Caco-2 (cell line): ENCODE measurements around the gene CHI3L2. TPM values are rescaled to one million over a fixed set of nuclear protein-coding genes. Genes with fewer than 3 reads are reported as not detected.

Experiments used
- BruUV-seq: library from RNA; stranded (reverse); fragments of 400-500 nt; replicated peaks from 2 replicates; lab custom pipeline; 2021; lab: Mats Ljungman, UMichigan
- CTCF ChIA-PET: fragments of 300-600 bp; sonication (Branson Sonifier 250); formaldehyde crosslinking; loops from one replicate; lab custom pipeline; 2022; ENCODE audit warnings: antibody characterized with exemption; lab: Charles Lee
- POLR2A ChIA-PET: fragments of 300-600 bp; sonication (Branson Sonifier 250); formaldehyde crosslinking; loops from one replicate; lab custom pipeline; 2022; ENCODE audit warnings: antibody characterized with exemption; lab: Charles Lee
- DNase-seq, 2 experiments: peaks; one replicate each; pipeline versions ENCODE4 v3.0.0 to v3.0.0-alpha.2; 2020 to 2022
- H3K27me3 ChIP-seq: replicated peaks from 2 replicates; pipeline ENCODE4 v1.6.0; 2011; ENCODE audit warnings: low read length; ENCODE audit not compliant: control insufficient read depth, insufficient read depth
- H3K36me3 ChIP-seq: 2 replicates; pipeline ENCODE4 v1.5.1; 2011; ENCODE audit warnings: low read length; ENCODE audit not compliant: control insufficient read depth, insufficient read depth
- H3K4me1 ChIP-seq: fragments of 250-450 bp; sonication (Bioruptor Pico); 2 replicates; pipeline ENCODE4 v1.5.1; 2020; ENCODE audit warnings: mild to moderate bottlenecking
- H3K4me3 ChIP-seq: 2 replicates; pipeline ENCODE4 v1.5.1; 2011; ENCODE audit warnings: low read depth, mild to moderate bottlenecking, control low read depth, low read length
- H3K9me3 ChIP-seq: fragments of 250-450 bp; sonication (Bioruptor Pico); 2 replicates; pipeline ENCODE4 v1.5.1; 2020; ENCODE audit warnings: mild to moderate bottlenecking, moderate library complexity
- H3K27ac Mint-ChIP-seq: one replicate; pipeline ENCODE4 v1.8.0; 2022; ENCODE audit warnings: mixed read lengths; ENCODE audit not compliant: unreplicated experiment
- H3K27me3 Mint-ChIP-seq: one replicate; pipeline ENCODE4 v1.8.0; 2022; ENCODE audit warnings: mixed read lengths; ENCODE audit not compliant: insufficient read depth, unreplicated experiment
- H3K36me3 Mint-ChIP-seq: one replicate; pipeline ENCODE4 v1.8.0; 2022; ENCODE audit warnings: mild to moderate bottlenecking, mixed read lengths; ENCODE audit not compliant: insufficient read depth, unreplicated experiment
- H3K4me1 Mint-ChIP-seq: one replicate; pipeline ENCODE4 v1.8.0; 2022; ENCODE audit warnings: low read depth, mixed read lengths; ENCODE audit not compliant: unreplicated experiment
- H3K4me3 Mint-ChIP-seq: one replicate; pipeline ENCODE4 v1.8.0; 2022; ENCODE audit warnings: mild to moderate bottlenecking, moderate library complexity, mixed read lengths; ENCODE audit not compliant: unreplicated experiment
- H3K9me3 Mint-ChIP-seq: one replicate; pipeline ENCODE4 v1.8.0; 2022; ENCODE audit warnings: mixed read lengths; ENCODE audit not compliant: unreplicated experiment
- CTCF ChIP-seq, 2 experiments: fragments of 200-600 bp in 1 of 2; IDR thresholded peaks; 1 replicate in 1 of 2; 2 replicates in 1 of 2; pipeline versions ENCODE4 v1.5.1 to v1.8.0; 2011 to 2022; ENCODE audit warnings: antibody characterized with exemption in 1 of 2, control low read depth in 1 of 2, inconsistent platforms in 1 of 2, low read depth in 1 of 2, low read length in 1 of 2, mild to moderate bottlenecking in 1 of 2, moderate library complexity in 1 of 2; ENCODE audit not compliant: insufficient read depth in 1 of 2, severe bottlenecking in 1 of 2, unreplicated experiment in 1 of 2
- intact Hi-C: fragments of 100-400 bp; cut with micrococcal nuclease; formaldehyde crosslinking; loops from one replicate; pipeline ENCODE4 v1.10.0; 2022; ENCODE audit not compliant: unreplicated experiment
- total RNA-seq: library from RNA; stranded (reverse); gene quantifications from 2 replicates; pipeline ENCODE4 v1.2.3, GENCODE V29; 2022

CHI3L2 gene
- total RNA-seq, 1 experiment from 2014 or later, result not detected

DNA sequence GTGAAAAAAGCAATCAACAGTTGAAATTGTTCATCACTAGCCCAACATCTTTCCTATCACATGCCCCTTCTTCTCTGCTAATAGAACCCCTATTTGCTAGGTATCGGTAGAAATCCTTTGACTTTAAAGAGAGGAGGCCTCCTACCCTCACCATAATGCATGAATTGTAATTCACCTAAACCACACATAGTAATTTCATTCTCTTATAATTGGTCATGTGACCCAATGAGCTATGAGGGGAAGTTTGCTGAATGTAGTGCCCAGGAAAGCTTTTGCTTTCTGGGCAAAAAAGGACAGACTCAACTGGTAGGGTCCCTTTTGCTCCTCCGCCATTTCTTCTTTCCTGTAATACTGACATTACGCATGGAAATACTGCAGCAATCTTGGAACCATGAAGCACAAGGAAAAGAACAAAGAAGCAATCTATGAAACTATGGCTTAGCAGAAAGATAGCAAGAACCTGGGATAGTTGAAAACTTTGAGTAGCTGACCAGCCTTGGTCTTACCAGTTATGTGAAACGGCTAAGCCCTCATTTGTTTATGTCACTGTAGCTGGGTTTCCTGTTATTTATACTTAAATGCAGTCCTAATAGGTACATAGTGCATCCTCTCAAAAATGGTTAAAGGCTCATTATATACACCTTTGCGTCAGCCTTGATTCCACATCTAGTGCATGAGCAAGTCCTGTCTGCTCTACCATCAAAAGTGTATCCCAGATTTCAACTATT is 10.2 kb upstream of the CHI3L2 start:
- H3K36me3 Mint-ChIP-seq, result peaks cover 3% of the 10 kb centered on the region
- Histone ChIP-seq H3K4me1 (peaks cover 30% of the 10 kb centered on the region), H3K27me3 (no peaks in the 10 kb centered on the region), H3K9me3 (no peaks in the 10 kb centered on the region), H3K4me3 (no peak overlapping the region), H3K36me3 (no peaks in the 10 kb centered on the region)
- no peaks in the 10 kb centered on the region for H3K27me3 Mint-ChIP-seq
- peak overlapping the region; percentile 63 for H3K27ac Mint-ChIP-seq
- no peaks in the 10 kb centered on the region for H3K9me3 Mint-ChIP-seq
- POLR2A ChIA-PET, result no interaction called here
- H3K4me1 Mint-ChIP-seq, result peaks cover 50% of the 10 kb centered on the region
- BruUV-seq, result no TSS peak
- CTCF ChIA-PET, result no interaction called here
- H3K4me3 Mint-ChIP-seq, result no peak overlapping the region
- no peak for TF ChIP-seq CTCF (IDR thresholded peaks at IDR 0.05; ENCODE audit: insufficient read depth in 1 of 2, low read depth in 1 of 2, low read length in 1 of 2, severe bottlenecking in 1 of 2, unreplicated experiment in 1 of 2)
- no peak for DNase-seq
- intact Hi-C loops, result no loop called here

DNA sequence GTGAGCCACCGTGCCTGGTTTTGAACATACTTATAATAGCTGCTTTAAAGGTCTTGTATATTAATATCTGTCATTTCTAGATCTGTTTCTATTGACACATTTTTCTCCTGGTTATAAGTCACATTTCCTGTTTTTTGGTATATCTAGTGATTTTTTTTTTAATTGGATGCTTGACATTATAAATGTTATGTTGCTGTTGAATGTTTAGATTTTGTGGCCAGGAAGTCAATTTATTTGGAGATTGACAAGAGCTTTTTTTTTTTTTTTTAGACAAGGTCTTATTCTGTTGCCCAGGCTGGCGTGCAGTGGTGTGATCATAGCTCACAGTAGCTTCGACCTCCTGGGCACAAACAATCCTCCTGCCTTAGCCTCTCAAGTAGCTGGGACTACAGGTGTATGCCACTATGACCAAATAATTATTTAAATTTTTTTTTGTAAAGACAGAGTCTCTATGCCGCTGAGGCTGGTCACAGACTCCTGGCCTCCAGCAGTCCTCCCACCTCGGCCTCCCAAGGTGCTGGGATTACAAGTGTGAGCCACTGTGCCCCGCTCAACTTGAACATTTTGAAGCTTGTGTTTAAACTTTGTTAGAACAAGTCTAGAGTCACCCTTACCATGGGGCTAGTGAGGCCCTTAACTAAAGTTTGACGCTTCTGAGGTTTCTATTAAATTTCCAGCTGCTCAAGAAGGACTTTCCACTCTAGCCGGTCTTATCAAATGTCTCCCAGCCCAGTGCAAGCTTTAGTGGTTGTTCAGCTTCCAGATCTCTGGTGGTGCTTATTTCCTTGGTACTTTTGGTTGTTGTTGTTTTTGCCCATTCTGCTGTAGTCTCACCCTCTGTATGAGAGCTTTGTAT is 8.6 kb upstream of the CHI3L2 start:
- H3K4me1 ChIP-seq, result peaks cover 35% of the 10 kb centered on the region
- TF ChIP-seq CTCF (IDR thresholded peaks at IDR 0.05; ENCODE audit: insufficient read depth in 1 of 2, low read depth in 1 of 2, low read length in 1 of 2, severe bottlenecking in 1 of 2, unreplicated experiment in 1 of 2), result no peak
- Mint-ChIP-seq H3K9me3 (no peaks in the 10 kb centered on the region), H3K27ac (no peak overlapping the region), H3K27me3 (no peaks in the 10 kb centered on the region), H3K4me1 (peaks cover 46% of the 10 kb centered on the region), H3K4me3 (no peak overlapping the region), H3K36me3 (peaks cover 9% of the 10 kb centered on the region)
- H3K36me3 ChIP-seq, result no peaks in the 10 kb centered on the region
- no peaks in the 10 kb centered on the region for H3K27me3 ChIP-seq
- no peak overlapping the region for H3K4me3 ChIP-seq
- BruUV-seq, result no TSS peak
- intact Hi-C loops, result no loop called here
- no peaks in the 10 kb centered on the region for H3K9me3 ChIP-seq
- POLR2A ChIA-PET, result no interaction called here
- DNase-seq, result no peak
- CTCF ChIA-PET, result interaction anchor here (1.4 kb wide), 1 partner anchor 115 kb away, joined by 3 read pairs; no protein-coding TSS in a partner anchor

DNA sequence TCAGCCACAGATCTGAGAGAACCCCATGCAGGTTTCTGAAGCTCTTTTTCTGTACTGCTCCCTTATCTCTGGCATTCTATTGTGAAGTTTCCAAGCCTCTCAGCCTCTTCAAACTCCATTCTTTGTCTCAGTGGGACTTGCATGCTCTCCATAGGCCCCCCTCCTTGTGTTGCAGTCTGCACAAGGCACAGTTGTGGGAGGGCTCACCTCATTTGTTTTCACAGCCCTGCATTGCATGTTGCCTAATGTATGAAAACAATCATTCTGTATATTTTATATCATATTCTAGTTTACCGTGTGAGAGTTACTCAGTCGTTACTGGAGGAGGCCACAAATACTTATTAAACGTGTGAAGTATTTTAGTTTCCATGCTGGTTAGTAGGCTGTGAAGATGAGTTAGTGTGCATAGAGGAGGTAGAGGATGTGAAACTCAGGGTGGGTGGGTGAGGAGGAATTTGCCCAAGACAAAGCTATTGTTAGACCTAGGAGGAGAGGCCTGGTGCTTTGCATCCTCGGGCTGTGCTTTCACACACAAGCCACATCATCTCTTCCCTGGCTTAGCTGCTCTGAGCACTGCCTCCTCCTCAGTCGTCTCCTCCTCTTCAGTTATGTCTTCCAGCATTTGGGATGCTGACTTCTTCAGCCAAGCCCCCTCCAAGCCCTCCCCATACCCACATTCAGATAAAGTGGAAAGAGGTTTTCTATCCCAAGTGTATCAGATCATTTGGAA is 7.8 kb upstream of the CHI3L2 start:
- POLR2A ChIA-PET, result no interaction called here
- H3K27ac Mint-ChIP-seq, result no peak overlapping the region
- intact Hi-C loops, result loop anchor here (5.0 kb wide), 1 partner anchor 128 kb away; no protein-coding TSS in a partner anchor

More for the DNA sequence above, 7.8 kb upstream of the CHI3L2 start:
- Mint-ChIP-seq H3K27me3 (no peaks in the 10 kb centered on the region), H3K4me3 (no peak overlapping the region), H3K4me1 (peaks cover 38% of the 10 kb centered on the region), H3K36me3 (peaks cover 9% of the 10 kb centered on the region), H3K9me3 (no peaks in the 10 kb centered on the region)
- TF ChIP-seq CTCF (IDR thresholded peaks at IDR 0.05; ENCODE audit: insufficient read depth in 1 of 2, low read depth in 1 of 2, low read length in 1 of 2, severe bottlenecking in 1 of 2, unreplicated experiment in 1 of 2), result no peak
- no TSS peak for BruUV-seq
- peaks cover 29% of the 10 kb centered on the region for H3K4me1 ChIP-seq
- DNase-seq, result no peak
- H3K4me3 ChIP-seq, result no peak overlapping the region
- CTCF ChIA-PET, result interaction anchor here (1.4 kb wide), 1 partner anchor 114 kb away, joined by 3 read pairs; no protein-coding TSS in a partner anchor
- no peaks in the 10 kb centered on the region for H3K36me3 ChIP-seq
- H3K9me3 ChIP-seq, result no peaks in the 10 kb centered on the region
- H3K27me3 ChIP-seq, result no peaks in the 10 kb centered on the region
